Testis (tissue), 2 donors: Measurements from ENCODE around the gene PLPPR1.

Source experiments
- POLR2A ChIP-seq: fragments of 450-650 bp; IDR thresholded peaks from one replicate; pipeline ENCODE4 v1.6.1; 2017; ENCODE audit warnings: antibody characterized with exemption, mild to moderate bottlenecking, moderate library complexity
- TF ChIP-seq, protein P1 (sequence below), 3 experiments: fragments of 450-650 bp in 2 of 3; fragments of 200-600 bp in 1 of 3; sonication (generic) in 1 of 3; IDR thresholded peaks; one replicate each; pipeline ENCODE4 v1.5.1; 2016 to 2019; ENCODE audit warnings: antibody characterized with exemption in 3 of 3, mild to moderate bottlenecking in 2 of 3, moderate library complexity in 1 of 3

DNA sequence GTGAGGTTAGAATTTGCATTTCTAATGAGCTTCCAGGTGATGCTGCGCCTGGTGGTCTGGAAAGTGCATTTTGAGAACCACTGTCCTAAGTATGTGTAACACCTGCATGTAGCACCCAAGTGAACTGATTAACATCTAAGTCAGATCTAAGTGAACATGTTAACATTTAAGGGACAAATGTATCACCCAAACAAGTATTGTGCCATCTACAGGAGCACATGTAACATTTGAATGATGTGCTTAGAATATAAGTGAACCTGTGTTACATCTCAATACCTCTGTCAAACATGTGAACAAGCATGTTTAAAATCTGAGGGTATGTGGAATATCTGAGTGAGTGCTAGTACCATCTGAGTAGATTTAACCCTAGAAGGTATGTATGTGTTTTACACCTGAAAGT lies 68.7 kb downstream of the PLPPR1 start:
- TF ChIP-seq, protein P1, sequence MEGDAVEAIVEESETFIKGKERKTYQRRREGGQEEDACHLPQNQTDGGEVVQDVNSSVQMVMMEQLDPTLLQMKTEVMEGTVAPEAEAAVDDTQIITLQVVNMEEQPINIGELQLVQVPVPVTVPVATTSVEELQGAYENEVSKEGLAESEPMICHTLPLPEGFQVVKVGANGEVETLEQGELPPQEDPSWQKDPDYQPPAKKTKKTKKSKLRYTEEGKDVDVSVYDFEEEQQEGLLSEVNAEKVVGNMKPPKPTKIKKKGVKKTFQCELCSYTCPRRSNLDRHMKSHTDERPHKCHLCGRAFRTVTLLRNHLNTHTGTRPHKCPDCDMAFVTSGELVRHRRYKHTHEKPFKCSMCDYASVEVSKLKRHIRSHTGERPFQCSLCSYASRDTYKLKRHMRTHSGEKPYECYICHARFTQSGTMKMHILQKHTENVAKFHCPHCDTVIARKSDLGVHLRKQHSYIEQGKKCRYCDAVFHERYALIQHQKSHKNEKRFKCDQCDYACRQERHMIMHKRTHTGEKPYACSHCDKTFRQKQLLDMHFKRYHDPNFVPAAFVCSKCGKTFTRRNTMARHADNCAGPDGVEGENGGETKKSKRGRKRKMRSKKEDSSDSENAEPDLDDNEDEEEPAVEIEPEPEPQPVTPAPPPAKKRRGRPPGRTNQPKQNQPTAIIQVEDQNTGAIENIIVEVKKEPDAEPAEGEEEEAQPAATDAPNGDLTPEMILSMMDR (IDR thresholded peaks at IDR 0.05): no peak
- TF ChIP-seq POLR2A: no peak
